Stimulated activated CD8-positive, alpha-beta memory T cell treated with anti-CD3 and anti-CD28 coated beads, Interleukin-7, amount 100 ng/mL, for 4 hours (primary cell): ENCODE measurements around the gene MRGPRE.

Experiments used
- DNase-seq, 2 donors: peaks; one replicate each; pipeline ENCODE4 v3.0.0-alpha.2; 2020; ENCODE audit warnings: low read depth in 2 of 2

MRGPRE gene

DNA sequence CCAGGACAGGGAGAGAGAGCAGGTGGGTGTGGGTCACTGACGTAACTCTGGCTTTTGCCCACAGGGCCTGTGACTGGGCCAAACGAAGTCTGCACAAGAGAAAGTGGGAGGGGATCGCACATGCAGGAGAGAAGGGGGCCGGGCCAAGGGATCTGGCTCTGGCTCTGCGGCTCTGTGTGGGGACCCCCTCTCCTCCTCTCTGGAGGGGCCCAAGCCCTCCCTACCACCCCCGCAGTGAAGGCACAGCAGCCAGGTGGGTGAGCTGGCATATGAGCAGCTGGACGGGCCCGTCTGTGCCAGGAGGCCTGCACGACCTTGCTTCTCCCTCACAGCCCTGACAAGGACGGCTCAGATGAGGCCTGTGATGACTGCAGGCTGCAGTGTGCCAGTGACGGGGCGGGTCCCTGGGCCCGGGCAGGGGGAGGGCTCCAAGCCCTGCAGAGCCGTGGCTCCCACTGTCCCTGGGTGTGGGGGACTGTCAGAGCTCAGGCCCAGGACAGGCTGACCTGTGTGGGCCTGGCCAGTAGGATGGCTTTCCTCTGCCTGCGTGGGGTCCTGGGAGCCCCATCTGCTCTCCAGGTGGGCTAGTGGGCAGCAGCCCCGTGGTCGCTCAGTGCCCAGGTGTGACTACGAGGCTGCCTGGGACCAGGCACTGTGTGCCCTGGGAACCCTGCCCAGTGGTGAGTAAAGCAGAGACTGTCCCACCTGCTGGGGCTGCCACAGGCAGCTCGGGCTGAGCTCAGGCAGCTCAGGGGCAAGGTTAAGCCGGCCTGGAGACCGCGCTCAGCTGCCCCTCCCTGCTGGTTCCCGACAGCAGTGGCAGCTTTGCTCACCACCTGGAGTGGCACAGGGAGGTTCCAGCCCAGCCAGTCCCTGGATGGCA is 35.8 kb downstream of the MRGPRE start:
- no peak for DNase-seq

DNA sequence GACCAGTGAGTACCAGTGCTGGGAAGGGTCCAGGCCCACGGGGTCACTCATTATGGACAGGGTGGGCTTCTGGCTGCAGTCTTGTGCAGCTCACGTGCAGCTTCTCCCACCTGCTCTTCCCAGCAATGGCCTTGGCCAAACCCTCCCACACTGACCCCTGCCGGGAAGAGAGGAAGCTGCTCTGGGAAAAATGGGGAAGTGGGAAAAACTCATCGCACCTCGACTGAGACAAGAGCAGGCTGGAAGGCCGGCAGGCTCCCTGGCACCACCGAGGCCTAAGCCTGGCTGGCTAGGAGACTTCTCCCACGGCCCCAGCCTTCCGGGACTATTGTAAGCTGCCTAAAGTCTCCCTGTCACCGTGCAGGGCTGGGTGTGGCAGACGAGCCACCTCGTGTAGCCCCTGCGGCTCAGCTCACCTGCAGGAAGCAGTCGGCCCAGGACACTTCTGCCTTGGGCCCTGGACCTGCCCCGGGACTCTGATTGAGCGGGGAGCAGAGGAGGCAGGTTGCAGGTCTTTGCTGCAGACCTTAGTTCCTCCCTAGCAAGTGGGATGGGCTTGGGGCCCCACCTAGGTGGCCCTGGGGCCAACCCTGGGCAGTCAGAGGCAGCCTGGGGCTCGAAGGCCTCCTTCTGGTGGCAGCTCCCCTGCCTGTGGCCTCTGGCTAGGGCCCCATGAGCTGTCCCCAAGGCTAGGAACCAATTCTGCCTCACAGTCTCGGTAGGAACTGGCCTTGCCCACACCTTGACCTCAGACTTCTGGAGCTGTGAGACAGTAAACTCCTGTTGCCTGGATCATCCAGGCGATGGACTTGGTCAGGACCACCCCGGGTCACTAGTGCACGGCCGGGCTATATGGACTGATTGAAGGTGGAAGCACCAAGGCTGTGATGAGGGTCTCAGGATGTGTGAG is 36.7 kb downstream of the MRGPRE start:
- no peak for DNase-seq

DNA sequence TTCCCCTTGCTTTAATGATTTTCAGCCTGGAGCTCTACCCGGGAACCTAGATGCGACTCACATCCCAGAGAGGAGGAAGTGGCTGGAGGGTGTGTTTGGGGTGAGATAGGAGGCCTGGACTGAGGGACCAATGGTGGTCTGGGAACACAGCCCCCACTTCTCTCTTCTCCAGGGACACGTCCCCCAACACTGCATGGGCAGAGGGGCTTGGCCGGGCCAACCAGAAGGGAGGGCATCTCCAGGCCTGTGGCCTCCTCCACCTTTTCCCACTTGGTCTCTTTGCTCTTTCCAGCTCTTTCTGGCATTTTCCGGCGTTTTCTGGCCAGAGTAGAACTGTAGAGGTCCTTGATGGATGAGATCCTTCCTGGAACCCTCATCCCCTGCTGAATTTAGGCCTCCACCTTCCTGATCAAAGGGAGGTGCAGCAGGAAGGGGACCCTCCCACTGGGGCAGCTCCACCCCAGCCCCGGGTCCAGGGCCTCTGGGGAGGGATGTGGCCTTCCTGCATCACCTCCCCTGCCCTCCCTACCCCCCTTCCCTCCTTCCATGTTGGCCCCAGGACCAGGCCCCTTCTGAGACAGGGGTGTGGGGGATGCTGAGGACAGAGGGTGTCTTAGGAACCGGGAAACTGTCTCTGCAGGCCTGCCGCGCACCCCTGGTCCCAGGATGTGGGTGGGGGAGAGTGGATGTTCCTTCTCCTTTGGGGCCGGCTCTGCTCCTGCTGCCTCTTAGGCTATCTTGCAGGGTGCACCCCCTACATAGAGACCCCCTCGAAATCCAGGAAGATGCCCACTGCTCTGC is 38.0 kb downstream of the MRGPRE start:
- no peak for DNase-seq

DNA sequence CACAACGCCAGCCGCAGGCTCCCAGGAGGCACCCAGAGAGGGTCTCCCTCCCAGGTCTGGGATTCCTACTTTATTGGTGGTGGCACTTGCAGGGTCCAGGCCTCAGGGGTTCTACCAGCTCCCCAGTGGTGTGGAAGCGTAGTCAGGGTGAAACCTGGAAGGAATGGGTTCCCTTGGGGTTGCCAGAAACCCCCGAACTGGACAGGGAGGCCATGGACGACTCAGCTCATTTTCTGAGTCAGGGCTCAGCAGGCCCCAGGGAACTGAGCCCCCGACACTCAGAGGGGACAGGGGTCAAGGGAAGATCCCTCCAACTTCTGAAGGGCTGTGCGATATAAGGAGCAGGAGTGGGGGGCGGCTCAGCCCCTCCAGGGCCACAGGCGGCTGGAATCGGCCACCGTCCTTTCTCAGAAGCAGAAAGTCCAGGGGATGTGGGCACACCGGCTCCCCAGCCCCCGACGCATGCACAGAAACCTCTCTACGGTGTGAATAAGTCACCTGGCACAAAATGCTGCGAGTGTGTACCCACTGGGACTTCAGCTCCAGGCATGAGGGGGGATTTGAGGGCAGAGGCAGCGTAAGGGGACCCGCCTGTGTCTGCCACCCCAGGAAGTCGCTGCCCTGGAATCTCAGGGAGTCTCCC is 38.7 kb downstream of the MRGPRE start:
- DNase-seq: no peak

DNA sequence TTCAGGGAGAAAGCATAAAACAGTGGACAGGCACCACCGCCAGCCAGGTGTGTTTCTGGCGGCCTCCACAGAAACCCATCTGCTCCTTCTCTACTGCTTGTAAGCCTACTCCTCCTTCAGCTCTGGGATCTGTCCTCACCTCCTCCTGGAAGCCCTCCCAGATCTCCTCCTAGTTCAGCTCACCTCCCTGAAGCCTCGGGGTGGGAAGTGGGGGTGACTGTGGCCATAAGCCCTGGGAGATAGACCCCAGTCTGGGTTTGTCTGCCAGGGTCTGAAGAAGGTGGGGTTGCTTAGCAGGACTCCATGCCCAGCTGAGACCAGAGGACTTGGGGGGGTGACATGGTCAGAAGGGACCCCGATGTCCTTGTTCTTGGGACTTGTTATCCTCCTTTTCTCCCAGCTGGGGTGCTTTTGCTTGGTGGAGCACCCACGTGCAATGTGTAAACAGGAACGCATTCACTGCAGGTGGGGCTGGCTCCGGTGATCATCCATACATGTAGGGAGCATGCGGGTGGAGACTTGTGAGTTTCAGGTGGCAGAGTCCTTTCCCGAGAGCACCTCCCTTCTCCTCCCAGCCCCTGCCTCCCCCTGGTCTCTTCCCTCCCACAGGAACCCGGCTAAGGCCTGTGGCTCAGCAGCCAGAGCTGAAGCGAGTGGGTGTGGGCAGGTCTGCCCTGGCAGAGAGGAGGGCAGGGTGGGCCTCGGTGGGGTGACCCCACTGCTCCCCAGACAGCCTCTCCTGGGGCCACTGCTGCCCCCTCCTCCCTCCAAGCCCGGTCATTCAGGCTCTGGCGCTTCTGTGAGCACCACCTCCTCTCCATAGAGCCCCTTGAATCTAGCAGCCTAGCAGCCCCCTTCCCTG is 39.5 kb downstream of the MRGPRE start:
- no peak for DNase-seq

DNA sequence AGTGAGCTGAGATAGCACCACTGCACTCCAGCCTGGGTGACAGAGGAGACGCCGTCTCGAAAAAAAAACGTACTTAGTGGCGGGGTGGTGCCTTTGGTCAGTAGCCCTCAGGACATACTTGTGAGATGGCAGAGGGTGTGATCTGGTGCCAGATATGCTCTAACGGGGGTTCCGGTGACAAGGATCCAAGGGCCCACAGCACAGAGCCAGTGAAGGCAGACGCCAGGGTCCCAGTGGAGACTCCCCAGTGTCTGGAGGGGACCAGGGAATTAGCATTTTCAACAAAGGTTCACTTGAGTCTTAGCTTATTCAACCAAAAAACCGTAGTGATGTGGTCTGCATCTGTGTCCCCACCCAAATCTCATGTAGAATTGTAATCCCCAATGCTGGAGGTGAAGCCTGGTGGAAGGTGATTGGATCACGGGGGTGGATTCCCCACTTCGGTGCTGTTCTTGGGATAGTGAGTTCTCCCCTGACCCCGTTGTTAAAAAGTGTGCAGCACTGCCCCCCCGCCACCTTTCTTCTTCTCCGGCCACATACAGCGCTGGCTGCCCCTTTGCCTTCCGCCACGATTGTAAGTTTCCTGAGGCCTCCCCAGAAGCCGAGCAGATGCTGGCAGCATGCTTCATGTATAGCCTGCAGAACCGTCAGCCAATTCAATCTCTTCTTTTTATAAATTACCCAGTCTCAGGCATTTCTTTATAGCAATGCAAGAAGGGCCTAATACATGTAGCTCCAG is 40.5 kb downstream of the MRGPRE start:
- no peak for DNase-seq

DNA sequence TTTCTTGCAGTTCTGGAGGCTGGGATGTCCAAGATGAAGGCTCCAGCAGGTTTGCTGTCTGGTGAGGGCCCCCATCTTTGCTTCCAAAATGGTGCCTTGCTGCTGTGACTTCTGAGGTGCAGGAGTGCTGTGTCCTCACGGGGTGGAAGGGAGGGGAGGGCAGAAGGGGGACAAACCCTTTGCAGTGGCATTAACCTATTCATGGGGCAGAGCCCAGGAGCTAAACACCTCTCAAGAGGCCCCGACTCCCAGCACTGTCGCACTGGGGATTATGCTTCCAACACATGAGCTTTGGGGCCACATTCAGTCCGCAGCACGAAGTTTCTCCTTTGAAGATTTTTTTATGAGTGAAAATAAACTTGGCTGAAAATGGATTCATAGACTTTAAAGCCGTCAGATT is 41.6 kb downstream of the MRGPRE start:
- no peak for DNase-seq

DNA sequence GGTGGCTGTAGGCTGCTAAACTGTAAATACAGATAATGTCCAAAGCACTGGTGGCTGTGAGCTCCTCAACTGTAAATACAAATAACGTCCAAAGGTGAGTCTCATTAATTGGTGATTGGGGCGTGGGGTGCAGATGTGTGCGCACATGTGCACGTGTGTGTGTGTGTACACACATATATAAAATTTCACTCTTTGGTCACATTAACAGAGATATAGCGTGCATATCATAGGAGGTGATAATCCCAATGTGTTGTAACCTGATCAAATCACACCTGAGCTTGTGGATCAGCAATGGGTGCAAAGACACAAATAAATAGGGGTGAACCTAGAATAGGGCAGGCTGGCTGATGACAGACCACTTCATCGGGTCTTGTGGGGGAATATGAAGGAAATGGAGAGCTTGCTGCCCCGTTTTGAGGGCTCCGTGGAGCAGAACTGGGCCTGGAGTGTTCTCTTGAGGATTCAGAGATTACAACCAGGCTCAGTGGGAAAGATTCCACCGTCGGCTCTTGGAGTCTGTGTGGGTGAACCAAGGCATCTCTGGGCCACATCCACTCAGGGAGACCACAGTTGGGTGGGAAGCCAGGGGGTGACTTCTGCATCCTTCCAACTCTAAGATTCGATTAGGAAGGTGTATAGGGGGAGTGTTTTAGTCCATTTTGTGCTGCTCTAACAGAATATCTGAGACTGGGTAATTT is 42.2 kb downstream of the MRGPRE start:
- no peak for DNase-seq

DNA sequence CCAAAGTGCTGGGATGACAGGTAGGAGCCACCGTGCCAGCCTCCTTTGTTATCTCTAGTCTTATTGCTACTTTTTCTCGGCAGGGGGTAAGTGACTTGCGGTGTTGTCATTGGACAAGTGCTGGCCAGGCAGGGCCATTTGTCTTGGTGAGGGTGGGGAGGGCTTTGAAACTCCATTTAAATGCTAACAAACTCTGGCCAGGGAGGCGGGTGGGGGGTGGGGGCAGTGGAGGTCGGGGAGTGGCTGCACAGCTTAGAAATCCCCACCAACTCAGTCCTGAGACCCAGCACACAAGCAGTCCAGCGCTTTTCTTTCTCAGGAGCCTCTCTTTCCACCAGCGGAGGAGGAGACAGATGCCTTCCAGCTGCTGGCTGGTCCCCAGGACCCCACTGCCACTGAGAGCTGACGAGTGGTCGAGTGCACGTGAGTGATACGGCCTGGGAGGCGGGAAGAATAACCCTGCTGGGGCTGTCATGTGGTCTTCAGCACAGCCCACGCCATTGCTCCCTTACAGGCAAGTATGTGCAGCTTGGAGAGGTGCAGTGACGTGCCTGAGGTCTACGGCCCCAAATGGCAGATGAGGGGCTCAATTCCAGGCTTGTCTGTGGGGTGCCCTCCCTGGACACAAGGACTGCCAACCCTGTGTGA is 42.9 kb downstream of the MRGPRE start:
- no peak for DNase-seq

DNA sequence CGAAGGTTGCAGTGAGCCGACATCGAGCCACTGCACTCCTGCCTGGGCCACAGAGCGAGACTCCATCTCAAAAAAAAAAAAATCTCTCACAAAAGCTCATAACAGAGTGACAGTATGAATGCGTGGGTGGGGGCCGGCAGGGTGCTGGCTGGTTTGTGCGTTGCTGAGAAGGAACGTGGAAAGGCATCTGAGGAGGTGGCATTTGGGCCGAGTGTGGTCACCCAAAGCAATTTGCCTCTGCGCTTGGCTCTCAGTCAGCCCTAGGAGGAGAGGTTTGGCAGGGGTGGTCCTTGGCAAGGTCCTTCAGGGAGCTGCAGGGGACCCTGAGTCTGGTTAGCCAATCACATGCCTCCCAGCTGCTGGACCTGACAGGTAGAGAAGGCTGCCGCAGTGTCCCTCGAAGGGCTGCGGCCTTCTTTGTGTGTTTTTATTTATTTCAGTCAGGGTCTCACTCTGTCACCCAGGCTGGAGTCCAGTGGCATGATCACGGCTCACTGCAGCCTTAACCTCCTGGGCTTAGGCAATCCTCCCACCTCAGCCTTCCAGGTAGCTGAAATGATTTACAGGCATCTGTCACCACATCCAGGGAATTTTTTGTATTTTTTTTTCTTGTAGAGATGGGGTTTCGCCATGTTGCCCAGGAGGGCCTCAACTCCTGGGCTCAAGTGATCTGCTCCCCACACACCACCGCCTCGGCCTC is 43.6 kb downstream of the MRGPRE start:
- DNase-seq: no peak

DNA sequence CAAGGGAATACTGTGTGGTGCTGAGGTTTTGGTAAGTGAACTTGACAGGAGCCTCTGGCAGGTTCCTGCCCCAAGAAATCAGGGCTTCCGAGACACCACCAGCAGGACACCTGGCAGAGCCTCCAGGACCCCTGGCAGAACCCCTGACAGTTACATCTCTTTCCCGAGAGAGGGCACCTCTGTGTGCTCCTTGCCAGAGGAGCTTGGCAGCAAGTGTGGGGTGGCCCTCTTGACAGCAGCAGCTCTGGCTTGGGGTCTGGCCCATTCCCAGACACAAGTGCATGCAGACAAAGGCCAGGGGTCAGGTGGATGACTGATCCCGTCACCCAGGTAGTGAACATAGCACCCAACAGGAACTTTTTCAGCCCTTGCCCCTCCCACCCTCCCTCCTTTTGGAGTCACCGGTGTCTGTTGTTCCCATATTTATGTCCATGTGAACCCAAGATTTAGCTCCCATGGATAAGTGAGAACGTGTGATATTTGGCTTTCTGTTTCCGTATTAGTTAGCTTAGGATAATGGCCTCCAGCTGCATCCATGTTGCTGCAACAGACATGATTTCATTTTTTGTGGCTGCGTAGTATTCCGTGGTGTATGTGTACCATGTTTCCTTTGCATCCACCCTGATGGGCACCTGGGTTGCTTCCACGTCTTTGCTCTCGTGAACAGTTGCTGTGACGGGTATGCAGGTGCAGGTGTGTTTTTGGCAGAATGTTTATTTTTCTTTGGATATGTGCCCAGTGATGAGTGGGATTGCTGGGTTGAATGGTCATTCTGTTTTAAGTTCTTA is 45.9 kb downstream of the MRGPRE start:
- DNase-seq: no peak

DNA sequence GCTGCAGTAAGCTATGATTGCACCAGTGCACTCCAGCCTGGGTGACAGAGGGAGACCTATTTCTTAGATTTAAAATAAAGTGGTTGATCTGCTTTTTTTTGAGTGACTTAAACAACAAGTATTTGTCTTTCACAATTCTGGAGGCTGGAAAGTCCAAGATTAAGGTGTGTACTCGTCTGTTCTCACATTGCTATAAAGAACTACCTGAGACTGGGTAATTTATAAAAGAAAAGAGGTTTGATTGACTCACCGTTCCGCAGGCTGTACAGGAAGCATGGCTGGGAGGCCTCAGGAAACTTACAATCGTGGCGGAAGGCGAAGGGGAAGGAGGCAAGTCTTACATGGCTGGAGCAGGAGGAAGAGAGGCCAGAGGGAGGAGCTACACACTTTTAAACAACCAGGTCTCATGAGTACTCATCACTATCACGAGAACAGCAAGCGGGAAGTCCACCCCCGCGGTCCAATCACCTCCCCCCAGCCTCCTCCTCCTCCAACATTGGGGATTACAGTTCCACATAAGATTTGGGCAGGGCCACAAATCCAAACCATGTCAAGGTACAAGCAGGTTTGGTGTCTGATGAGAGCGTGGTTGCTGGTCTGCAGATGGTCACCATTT is 47.4 kb downstream of the MRGPRE start:
- no peak for DNase-seq

DNA sequence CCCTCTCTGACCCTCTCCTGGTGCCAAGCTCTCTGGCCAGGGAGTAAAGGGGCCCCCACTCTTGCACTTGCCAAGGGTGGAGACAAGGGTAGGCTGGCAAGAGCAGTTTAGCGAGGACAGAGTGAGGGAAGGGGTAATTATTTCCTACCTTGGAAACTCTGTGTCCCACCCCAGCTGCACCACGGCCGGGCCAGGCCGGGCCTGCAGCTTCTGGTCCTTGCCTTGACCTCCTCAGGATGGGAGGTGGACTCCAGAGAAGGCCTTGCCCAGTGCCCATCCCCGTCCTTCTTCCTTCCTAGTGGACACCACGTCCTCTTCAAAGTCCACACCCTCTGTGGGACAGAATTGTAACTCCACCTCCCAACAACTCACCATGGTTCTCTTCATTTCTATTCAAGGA is 48.7 kb downstream of the MRGPRE start:
- no peak for DNase-seq

DNA sequence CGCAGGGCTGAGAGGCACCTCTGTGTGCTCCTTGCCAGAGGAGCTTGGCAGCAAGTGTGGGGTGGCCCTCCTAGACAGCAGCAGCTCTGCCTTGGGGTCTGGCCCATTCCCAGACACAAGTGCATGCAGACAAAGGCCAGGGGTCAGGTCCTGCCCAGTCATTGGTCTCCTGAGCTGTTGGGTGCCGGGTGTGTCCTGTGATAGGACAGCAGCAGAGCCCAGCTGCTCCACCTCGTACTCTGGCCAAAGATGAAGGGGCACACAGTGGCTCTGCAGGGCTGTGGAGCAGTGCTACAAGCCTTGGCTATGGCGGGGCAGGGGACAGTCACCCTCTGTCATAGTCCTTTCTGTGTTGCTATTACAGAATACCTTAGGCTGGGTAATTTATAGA is 49.8 kb downstream of the MRGPRE start:
- DNase-seq: no peak

DNA sequence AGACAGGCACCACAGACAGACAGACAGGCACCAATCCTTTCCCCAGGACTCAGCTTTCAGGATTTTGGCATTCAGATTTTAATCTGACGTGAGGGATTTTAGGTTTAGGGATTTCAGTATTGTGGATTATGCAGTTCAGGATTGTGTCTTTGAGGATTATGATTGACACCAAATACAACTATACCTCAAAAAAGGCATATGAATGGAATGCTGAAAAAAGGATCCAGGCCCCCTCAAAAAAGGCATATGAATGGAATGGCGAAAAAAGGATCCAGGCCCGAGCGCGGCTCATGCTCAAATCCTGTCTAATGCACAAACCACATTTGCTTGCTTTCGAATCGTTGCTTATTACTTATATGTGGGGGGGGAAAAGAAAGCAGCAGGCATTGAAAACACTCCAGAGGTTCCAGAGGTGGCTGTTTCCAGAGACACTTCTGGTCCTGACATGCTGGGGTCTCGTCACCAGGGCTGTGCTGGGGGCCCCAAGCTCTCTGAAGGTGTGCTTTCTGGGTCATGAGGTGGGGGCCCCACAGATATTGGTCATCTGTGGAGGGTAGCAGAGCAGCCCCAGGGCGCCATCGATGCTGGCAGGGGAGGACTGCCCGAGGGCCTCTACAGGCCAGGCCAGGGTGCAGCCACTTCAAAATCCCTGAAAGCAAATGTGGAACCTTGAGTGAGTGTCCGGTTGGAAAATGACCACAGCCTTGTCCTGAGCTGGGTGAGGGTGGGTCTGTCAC is 50.3 kb downstream of the MRGPRE start:
- DNase-seq: no peak

DNA sequence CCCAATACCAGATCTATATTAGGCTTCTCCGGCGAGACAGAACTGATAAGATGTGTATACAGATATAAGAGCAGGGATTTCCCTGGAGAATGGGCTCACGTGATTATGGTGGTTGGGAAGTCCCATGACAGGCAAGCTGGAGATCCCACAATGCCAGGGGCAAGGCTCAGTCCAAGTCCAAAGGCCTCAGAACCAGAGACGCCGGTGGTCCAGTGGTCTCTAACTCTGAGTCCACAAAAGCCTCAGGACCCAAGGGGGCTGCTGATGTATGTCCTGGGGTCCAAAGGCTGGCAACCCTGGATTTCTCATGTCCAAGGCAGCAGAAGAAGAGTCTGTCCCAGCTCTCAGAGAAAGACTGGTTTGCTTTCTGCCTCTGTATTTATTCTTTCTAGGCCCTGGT is 51.3 kb downstream of the MRGPRE start:
- DNase-seq: no peak
